ENCODE results near the gene CES3. TPM values are rescaled to one million over a fixed set of nuclear protein-coding genes. Genes with fewer than 3 reads are reported as not detected.

Gene CES3
- total RNA-seq, 3 donors from 2014 or later, result 0.10 to 0.30 TPM; not detected in 1

GRCh38 chr16:67022531-67023214, 61.6 kb downstream of the CES3 start:
- no peaks in the 10 kb centered on the region for H3K36me3 Mint-ChIP-seq (ENCODE audit: insufficient read depth)
- no peaks in the 10 kb centered on the region for H3K9me3 Mint-ChIP-seq
- no peaks in the 10 kb centered on the region for H3K27me3 Mint-ChIP-seq (ENCODE audit: low read depth)
- peaks cover 2% of the 10 kb centered on the region for H3K4me1 Mint-ChIP-seq (ENCODE audit: low read depth)
- DNase-seq (no peak), ATAC-seq (no peak)
- H3K4me3 Mint-ChIP-seq, result no peak overlapping the region

GRCh38 chr16:67023689-67024088, 62.6 kb downstream of the CES3 start:
- DNase-seq (no peak), ATAC-seq (no peak)
- no peaks in the 10 kb centered on the region for H3K27me3 Mint-ChIP-seq (ENCODE audit: low read depth)
- H3K9me3 Mint-ChIP-seq, result no peaks in the 10 kb centered on the region
- H3K36me3 Mint-ChIP-seq (ENCODE audit: insufficient read depth), result no peaks in the 10 kb centered on the region
- H3K4me3 Mint-ChIP-seq, result no peak overlapping the region
- H3K4me1 Mint-ChIP-seq (ENCODE audit: low read depth), result peaks cover 7% of the 10 kb centered on the region

Other genes with a start within 250 kb of the CES3 start
- 10 to 100 TPM; 45.9 to 55.5 (median 53.6) TPM for gene DYNC1LI2, start 209.7 kb upstream of the CES3 start, total RNA-seq
- gene TERB1, start 159.7 kb upstream of the CES3 start, total RNA-seq, result not detected
- gene NAE1, start 130.3 kb upstream of the CES3 start, total RNA-seq, result 100 to 1,000 TPM in 1 of 3 donors, 10 to 100 TPM in 2; 93.8 to 111 (median 94.8) TPM
- gene CA7, start 116.9 kb upstream of the CES3 start, total RNA-seq, result under 1 TPM in 1 of 3 donors, not detected in 2; 0.18 TPM
- 10 to 100 TPM; 27.4 to 31.1 (median 28.4) TPM for gene PDP2, start 80.8 kb upstream of the CES3 start, total RNA-seq
- gene CDH16, start 42.4 kb upstream of the CES3 start, total RNA-seq, result not detected
- under 1 TPM; 0.15 to 0.50 (median 0.38) TPM for gene RRAD, start 35.7 kb upstream of the CES3 start, total RNA-seq
- 100 to 1,000 TPM; 201 to 220 (median 212) TPM for gene CIAO2B, start 26.9 kb upstream of the CES3 start, total RNA-seq
- 10 to 100 TPM; 22.6 to 25.3 (median 24.3) TPM for gene CES2, start 25.8 kb upstream of the CES3 start, total RNA-seq
- 10 to 100 TPM in 1 of 3 donors, 1 to 10 TPM in 2; 6.2 to 10.7 (median 6.6) TPM for gene CES4A, start 27.3 kb downstream of the CES3 start, total RNA-seq
- 100 to 1,000 TPM; 128 to 132 (median 129) TPM for gene CBFB, start 67.9 kb downstream of the CES3 start, total RNA-seq
- 10 to 100 TPM; 17.4 to 19.5 (median 18.6) TPM for gene PHAF1, start 148.7 kb downstream of the CES3 start, total RNA-seq
- 1 to 10 TPM; 1.3 to 1.9 (median 1.3) TPM for gene B3GNT9, start 189.7 kb downstream of the CES3 start, total RNA-seq
- 10 to 100 TPM; 16.0 to 20.3 (median 17.4) TPM for gene TRADD, start 198.6 kb downstream of the CES3 start, total RNA-seq
- gene FBXL8, start 198.7 kb downstream of the CES3 start, total RNA-seq, result 1 to 10 TPM; 4.8 to 8.9 (median 6.1) TPM
- 1 to 10 TPM; 2.8 to 6.1 (median 4.0) TPM for gene HSF4, start 203.5 kb downstream of the CES3 start, total RNA-seq
- gene NOL3, start 209.3 kb downstream of the CES3 start, total RNA-seq, result 1 to 10 TPM in 2 of 3 donors, under 1 TPM in 1; 0.99 to 3.7 (median 1.4) TPM
- gene MATCAP1, start 222.7 kb downstream of the CES3 start, total RNA-seq, result 10 to 100 TPM; 10.1 to 15.5 (median 14.7) TPM
- gene EXOC3L1, start 228.9 kb downstream of the CES3 start, total RNA-seq, result not detected
- gene E2F4, start 230.9 kb downstream of the CES3 start, total RNA-seq, result 100 to 1,000 TPM; 195 to 201 (median 198) TPM
- 1 to 10 TPM; 5.1 to 5.9 (median 5.3) TPM for gene ELMO3, start 237.9 kb downstream of the CES3 start, total RNA-seq

Data from activated T-cell treated with anti-CD3 and anti-CD28 coated beads, Interleukin-2, amount 50 U/mL, for 4 hours (primary cell).